Activated CD8-positive, alpha-beta memory T cell treated with anti-CD3 and anti-CD28 coated beads, Interleukin-2, amount 50 U/mL, for 24 hours (primary cell): ENCODE measurements around the gene KCNIP1.

ENCODE experiments used
- DNase-seq: peaks from one replicate; pipeline ENCODE4 v3.0.0-alpha.2; 2020; ENCODE audit errors: extremely low read depth

KCNIP1 gene

DNA sequence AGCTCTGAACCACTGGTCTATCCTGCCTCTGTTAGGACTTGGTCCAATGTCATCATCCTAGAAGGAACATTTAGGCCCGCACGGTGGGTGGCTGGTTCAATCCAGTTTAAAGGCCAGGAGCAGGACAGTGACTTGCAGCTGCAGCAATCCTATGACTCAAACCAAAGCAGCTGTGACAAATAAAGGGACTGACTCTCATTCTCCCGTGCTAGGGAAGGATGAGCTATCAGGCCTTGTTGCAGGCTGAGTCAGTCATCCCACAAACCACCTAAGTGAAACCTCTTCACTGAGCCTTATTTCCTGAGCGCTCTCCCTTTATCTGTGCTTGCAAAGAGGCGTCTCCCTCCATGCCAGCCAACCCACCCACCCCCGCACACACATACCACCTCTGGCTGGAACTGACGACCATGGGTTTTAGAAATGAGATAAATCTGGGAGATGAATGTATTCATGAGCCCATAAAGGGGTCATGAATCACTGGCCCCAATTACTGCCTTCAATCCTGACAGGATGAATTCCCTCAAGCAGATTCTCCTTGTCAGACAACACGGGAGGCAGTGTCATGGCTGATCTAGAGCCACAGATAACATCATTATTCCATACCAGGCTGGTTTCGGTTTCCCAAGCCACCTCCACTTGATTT, 93.4 kb downstream of the KCNIP1 start:
- DNase-seq, result peak; percentile 12

DNA sequence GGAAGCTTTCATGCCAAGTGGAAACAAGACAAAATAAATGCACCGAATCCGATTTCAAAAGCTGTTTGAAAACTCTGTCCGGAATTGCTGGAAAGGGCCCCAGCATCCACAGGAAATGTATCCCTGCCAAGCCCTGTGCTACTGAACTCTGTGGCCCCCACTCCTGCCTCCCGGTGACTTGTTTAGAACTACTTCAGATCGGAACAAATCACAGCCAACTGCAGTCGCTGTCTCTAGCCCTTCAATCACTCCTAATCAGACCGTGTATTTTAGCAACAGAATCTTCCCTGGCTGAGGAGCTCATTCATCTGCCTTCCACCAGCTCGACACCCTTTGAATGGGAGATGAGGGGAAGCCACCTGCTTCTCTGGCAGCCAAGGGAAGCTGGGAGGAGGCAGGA, 94.1 kb downstream of the KCNIP1 start:
- no peak for DNase-seq

DNA sequence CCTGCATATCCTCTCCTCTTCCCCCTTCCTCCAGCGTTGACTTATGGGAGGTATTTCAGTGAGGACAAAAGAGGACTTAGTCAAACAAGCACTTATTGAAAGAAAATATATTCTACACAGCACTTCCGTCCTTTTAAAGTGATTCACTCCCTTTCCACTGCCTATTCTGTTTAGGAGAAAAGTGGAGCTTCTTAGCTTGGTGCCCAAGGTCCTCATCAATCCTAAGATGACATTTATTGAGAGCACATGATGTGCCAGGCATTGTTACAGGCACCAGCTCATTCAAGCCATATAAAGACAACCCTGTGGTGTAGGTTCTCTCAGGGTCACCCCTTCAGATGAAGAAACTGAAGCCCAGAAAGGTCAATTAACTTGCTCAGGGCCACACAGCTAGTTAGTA, 95.9 kb downstream of the KCNIP1 start:
- no peak for DNase-seq

DNA sequence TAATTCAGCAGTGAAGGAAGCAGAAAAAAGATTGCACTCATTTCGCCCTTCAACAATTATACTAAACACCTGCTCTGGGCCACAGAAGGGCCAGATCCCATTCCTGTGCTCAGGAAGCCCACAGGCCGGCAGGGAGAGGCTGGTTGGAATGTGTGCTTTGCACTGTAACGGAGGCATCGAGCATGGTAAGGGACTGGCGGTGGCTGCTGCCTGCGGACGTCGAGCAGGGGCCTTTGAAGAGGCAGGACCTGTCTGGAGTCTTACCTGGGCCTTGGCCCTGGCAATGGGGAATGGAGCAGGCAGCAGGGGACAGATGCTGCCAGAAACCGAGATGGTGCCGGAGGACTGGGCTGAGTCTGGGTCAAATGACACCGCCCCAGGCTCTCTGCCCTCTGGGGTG, 97.8 kb downstream of the KCNIP1 start:
- DNase-seq, result no peak

DNA sequence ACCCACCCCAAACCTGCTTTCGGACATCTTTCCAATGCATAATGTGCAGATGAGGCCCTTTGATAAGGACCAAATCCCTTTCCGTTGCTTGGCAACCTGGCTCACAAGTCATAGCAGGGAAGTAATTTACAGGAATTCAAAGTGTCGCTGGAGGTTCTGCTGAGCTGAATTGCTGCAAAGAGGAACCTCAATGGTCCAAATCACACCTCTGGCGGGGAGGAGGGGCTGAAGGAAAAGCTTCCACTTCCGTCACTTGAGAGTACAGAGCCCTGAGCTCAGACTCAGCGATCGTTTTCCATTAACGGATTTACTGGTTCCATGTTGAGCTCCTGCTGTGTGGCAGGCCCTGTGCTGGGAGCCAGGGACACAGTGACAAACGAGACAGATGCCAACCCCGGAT, 99.3 kb downstream of the KCNIP1 start:
- DNase-seq, result no peak

DNA sequence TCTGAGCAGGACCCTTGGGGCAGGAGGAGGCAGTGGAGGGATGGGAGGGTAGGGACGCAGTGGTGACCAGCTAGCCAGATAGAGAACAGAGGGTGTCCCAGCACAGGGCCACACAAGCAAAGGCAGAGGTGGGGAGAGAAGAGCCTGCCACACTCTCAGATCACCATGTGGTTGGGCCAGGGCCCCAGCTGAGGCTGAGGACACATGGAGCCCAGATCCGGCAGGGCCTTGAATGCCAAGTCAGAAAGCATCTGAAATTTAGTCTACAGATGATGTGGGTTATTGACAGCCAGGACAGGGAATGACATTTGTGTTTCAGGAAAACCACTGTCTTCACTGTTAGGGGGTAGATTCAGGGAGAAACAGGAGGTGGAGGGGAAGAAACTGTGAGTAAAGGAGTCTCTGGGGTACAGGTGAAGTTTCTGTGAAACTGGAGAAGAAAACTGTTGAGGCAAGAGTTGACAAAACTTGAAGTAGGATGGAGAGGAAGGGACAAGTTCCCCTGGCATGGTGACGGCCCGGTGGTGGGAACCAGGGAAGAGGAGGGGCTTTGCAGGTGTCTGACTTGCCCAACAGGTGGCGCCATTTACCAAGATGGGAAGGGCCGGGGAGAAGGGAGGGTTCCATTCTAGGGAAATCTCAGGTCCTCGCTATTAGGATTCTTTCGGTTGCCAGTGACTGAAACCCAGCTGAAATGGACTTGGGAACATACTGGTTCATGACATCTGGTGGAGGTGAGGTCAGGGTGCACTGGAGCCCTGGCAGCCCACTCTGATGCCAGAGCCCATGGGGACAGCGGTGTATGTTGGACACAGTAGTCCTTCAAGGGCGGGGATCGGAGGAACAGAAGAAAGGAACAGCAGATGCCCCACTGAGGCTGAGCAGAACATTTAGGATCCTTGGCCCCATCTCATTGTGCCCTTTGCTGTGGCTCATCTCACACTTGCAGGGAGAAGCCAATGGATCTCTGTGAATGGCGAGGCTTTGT, 100.1 kb downstream of the KCNIP1 start:
- DNase-seq, result no peak

DNA sequence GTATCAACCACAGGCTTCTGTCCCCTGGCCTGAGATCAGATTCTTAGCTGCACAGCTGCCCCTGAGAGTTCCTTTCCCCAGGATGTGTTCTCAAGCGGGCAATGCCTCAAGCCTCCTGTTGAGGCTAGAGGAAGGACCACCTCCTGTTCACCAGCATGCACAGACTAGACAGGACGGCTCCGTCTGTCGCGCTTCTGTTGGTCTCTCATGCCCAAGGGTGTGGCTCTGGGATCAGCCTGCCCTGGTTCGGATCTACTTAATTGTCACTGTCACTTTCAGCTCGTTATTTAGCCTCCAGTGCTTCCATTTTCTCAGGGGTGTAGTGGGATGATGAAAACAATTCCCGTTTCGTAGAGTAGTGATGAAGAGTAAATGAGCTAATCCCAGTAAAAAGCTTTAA, 103.1 kb downstream of the KCNIP1 start:
- DNase-seq, result no peak

DNA sequence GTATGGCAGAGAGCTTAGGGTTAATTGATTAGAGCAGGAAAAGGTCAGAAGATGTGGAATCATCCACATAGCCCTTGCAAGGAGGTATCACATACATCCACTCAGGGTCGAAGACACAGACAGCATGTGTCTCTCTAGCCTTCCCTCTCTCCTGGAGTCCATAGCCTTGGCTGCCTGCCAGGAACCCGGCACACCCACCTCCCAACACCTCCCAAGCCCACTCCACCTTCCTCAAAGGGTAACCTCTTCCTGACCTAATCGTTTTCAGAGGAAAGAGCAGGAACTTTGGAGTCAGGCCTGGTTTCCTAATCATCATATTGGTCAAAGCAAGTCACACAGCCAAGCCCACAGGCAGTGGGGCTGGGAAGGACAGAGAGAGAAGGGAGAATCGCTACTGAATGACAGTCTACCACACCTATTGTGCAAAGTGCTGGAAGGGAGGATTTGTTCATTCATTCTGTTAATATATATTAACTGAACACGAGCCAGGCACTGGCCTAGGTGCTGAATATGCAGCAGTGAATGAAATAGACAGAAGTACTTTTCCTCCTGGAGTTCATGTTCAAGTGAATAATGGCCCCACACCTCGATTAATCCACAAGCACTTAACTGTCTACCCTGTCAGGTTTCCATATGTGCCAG, 107.8 kb downstream of the KCNIP1 start:
- no peak for DNase-seq

DNA sequence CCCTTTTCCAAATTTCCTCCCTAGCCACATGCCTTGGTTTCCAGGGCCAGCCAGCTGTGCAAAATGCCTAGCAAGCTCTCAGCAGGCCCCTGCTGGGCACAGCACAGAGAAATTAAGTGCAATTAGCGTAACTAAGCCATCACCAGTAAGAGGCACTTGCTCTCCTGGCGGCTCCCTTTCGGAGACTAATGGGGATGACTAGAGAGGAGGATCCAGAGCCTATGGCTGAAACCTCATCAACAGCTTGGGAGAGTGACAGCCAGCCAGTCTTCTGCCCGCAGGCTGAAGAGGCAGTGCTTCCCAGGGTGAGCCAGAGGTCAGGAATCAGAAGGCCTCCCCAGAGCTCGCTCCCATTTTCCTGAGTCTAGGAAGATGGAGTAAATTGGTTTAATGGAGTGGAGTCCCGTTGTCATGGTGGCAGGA, 108.4 kb downstream of the KCNIP1 start:
- DNase-seq, result no peak

DNA sequence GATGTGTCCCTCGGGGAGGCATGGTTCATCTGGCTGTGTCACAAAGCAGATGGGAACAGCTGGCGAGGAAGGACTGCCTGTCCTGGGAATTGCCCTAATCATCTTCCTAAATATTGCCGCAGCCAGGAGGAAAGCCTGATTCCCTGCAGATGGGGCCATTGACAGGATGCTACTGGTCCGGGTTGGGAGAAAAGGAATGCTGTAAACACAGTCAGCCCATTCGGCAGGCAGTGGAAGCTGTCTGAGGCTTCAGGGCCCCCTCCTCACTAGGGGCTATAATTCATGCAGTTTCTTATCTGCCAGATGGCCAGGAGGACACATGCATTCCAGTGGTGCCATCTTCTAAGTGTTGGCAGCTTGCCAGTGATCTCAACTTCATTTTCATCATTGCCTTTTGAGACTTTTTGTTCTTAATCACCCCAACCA, 110.3 kb downstream of the KCNIP1 start:
- no peak for DNase-seq

DNA sequence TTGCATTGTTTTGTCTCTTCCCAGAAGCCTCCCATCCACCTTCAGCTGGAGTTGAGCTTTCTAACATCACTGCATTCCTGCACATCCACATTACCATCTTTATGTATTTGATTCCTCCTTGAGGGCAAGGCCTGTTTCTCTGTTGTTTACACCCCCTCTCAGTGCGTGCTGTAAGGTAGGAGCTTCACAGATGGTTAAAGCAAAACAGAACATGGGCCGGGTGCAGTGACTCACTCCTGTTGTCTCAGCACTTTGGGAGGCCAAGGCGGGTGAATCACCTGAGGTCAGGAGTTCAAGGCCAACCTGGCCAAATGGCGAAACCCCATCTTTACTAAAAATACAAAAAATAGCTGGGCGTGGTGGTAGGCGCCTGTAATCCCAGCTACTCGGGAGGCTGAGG, 110.9 kb downstream of the KCNIP1 start:
- DNase-seq, result no peak

DNA sequence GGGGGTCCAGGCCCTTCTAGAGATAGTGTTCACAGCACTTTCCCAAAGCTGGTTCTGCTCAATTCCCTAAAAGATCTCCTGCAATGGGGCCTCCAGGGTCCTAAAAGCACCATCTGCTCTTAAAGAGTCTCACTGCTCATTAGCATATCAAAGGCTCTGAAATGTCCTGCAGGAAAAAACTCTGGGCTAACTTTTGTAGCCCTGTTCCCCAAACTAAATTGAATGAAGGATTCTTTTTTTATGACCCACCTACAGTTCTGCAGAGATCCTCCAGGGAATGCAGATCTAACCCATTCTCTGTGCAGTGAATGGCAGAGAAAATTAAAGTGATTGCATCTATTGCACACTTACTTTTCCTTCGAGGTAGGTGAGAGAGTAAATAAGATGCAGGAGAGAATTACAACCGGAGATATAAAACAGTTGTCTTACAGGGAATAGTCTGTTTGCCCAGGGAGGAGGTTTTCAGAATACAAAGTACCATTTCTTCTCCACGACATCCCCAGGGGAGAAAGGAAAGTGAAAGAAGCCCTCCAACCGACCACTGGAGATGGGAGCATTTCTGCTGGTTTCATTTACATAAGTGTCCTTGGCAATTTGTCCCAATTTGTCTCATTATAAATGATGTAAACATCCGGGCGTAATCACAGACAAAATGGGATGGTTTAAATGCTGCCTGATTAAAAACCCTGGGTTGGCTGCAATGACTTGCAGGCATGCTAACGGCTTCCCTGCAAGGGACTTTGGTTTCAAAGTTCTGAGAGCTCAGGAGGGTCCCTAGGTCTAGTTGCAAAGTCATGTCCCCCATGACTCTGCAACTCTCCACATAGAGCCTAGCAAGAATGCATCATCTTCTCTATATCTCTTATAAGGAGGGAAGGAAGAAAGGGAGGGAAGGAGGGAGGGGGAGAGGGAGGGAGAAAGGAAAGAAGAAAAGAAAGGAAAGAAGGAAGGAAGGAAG, 114.0 kb downstream of the KCNIP1 start:
- DNase-seq, result no peak

DNA sequence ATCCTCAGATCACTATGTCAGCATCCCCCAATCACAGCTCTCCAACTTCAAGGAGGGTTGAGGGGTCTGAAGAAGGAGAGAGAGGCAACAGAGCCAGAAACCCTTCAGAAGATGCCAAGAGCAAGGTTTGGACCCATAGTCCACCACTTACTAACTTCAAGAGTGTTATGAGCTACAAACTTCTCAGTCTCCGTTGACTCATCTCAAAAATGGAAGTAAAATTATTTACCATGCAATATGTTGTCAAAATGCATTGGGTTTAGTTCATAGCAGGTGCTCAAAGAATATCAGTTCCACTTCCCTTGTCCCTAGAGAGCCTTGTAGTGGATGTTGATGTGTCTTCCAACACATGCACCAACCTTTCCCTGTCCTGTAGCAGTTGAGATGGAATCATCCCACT, 116.0 kb downstream of the KCNIP1 start:
- DNase-seq, result no peak

DNA sequence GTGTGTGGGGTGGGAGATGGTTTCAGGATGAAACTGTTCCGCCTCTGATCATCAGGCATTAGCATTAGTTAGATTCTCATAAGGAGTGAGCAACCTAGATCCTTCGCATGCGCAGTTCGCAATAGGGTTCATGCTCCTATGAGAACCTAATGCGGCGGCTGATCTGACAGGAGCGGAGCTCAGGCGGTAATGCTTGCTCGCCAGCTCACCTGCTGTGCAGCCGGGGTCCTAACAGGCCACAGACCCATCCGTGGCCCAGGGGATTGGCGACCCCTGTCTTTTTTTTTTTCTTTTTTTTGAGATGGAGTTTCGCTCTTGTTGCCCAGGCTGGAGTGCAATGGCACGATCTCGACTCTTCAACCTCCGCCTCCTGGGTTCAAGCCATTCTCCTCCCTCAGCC, 119.1 kb downstream of the KCNIP1 start:
- DNase-seq, result no peak

DNA sequence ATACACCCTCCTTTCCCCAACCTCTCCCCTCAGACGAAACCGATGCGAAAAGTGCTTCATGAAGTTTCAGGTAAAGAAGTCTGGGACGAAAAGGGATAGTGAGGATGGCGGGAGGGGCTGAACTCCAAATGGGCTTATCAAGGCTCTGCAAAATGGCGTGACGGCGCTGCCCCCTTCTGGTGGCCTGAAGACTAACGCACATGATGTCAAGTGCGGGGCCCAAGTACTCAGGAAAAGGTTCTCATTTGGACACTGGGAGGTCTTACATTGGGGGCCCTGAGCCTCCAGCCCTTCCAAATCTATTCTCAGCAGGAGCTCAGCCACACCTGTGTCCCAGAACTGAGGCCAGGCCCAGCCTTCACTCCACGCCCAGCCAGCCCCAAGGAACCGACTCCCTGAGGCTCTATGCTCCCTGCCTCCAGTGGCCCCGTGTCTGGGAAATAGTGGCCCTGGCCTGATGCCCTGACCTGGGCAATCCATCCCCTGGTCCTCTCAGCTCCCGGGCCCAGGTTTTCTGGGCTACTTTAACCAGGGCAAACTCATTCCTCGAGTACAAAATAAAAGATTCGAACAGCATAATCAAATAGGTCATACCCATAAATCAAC, 119.9 kb downstream of the KCNIP1 start:
- DNase-seq, result no peak

DNA sequence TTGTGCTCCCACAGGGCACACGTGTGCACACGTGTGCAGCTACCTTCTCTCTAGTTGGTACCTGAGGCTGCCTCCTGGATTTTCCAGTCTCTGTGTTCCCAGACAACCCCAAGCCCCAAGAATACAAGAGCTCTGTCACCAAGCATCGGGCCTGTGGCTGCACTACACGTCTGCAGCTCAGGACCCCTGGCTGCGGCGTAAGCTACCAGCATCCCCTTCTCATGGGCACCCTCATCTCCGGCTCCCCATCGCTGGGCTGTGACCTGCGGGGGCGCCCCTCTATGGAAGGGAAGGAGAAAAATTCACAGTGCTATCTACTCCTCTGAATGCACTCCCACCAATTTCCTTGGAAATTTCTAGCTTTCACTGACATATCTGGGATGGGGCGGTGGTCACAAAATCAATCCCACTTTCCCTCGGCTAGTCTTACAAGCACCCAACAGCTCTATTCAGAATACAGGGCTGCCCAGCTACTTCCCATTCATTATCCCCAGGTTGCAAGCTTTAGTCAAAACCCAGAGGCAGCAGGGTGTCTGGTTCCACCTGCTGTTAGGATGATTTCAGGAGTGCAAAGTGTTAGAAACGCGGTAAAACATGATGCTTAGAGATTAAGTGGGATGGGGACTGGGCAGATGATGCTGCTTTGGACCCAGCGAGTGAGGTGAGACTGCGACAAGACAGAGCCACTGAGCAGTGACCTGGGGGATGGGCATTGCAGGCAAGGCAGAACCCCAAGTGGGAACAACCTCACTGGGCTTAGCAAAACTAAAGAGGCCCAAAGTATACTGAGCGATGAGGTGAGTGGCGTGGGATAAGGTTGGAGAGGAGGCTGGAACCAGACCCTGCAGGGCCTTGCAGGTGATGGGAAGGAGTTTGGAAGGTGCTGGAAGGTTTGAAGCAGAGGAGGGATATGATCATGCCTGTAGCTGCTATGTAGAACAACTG, 121.7 kb downstream of the KCNIP1 start:
- no peak for DNase-seq

DNA sequence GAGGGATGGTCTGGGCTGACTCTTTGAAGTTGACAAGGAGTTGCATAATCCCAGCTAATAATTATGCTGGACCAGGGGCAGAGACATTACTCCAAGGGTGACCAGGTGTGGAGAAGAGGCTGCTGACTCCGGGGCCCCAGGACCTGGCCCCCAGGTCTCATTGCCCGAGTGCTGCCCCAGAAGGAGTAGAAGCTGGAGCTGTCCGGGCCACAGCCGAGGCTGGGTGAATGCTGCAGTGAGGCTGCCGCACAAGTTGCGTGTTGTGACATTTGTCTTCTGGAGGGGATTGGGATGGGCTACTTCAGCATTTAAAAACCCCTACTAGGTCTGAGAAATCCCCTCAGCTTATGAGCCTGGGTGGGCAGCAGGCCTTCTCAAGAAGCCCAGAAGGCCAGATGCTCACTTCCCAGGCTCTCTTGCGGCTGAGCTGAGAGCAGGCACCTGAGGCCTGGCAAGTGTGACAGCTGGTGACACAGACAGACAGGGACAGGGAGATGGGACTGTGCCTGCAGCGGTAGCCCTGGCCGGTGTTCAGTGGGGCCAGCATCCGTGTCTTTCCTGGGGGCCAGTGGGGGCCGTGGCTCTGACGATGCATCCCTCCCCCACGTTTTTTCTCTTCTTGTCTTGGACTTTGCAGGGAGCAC, 122.8 kb downstream of the KCNIP1 start:
- no peak for DNase-seq

DNA sequence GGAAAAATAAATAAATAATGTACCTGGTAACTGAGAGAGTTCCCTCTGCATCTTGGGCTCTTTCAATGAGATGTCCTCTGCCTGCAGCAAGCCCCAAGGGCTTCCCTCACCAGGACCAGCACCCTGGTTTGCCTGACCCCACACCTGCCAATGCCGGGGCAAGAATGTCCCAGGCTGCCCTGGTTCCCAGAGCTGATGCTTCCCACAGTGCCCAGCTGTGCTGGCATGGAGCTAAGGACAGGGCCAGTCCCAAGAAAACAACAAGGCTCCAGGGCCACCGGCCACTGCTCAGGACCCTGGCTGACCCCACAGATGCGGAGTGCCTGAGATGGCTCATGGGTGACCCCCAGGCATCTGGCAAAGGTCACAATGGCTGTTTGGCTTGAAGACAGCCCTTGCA, 123.5 kb downstream of the KCNIP1 start:
- DNase-seq, result no peak

DNA sequence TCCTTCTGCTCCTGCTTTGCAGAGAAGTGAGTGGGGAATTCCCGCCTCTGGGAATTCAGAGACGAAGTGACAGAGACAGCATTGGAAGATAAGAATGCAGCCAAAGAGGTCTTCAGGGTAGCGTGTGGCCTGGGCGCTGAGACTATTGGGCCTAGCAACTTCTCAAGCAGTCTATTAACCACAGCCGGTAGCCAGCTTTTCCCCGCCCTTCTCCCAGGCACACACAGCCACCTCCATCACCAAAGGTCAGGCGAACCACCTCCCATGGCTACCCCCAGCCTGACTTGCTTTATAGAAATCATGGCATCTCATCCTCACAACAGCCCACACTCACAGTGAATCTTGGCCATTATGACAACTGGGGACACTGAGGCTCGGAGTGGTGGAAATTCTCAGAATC, 124.2 kb downstream of the KCNIP1 start:
- DNase-seq, result no peak
